Kidney (tissue), 14 donors: Measurements from ENCODE around the gene TMEM18. TPM values are rescaled to one million over a fixed set of nuclear protein-coding genes. Genes with fewer than 3 reads are reported as not detected.

Experiments used
- DNase-seq, 5 donors: peaks; one replicate each; pipeline ENCODE4 v3.0.0-alpha.2; 2013 to 2020
- FAIRE-seq: peaks from 2 replicates; lab custom pipeline; 2012; peaks lifted over from hg19 to GRCh38; lab: Jason Lieb, UNC
- H3K27ac ChIP-seq, 2 donors: one replicate each; pipeline ENCODE4 v1.7.0; 2013; ENCODE audit warnings: low read depth in 2 of 2, low read length in 2 of 2, inconsistent platforms in 1 of 2
- H3K27me3 ChIP-seq: one replicate; pipeline ENCODE4 v1.7.1; 2013; ENCODE audit warnings: low read length, inconsistent platforms; ENCODE audit not compliant: control insufficient read depth, insufficient read depth
- H3K36me3 ChIP-seq, 3 donors: one replicate each; pipeline versions ENCODE4 v1.7.0 to v1.7.1; 2013; ENCODE audit warnings: low read length in 3 of 3, control low read depth in 1 of 3, inconsistent platforms in 1 of 3; ENCODE audit not compliant: insufficient read depth in 3 of 3, control insufficient read depth in 2 of 3
- H3K4me1 ChIP-seq, 3 donors: one replicate each; pipeline versions ENCODE4 v1.7.0 to v1.7.1; 2013; ENCODE audit warnings: low read length in 3 of 3, inconsistent platforms in 1 of 3, low read depth in 1 of 3; ENCODE audit not compliant: control insufficient read depth in 2 of 3, insufficient read depth in 2 of 3
- H3K4me3 ChIP-seq, 3 donors: one replicate each; pipeline versions ENCODE4 v1.7.0 to v1.8.1; 2013; ENCODE audit warnings: low read length in 3 of 3, control low read depth in 1 of 3, inconsistent platforms in 1 of 3
- H3K9ac ChIP-seq, 3 donors: one replicate each; pipeline versions ENCODE4 v1.7.0 to v1.7.1; 2013; ENCODE audit warnings: low read length in 3 of 3, control low read depth in 1 of 3, inconsistent platforms in 1 of 3
- H3K9me3 ChIP-seq, 3 donors: one replicate each; pipeline versions ENCODE4 v1.7.0 to v1.7.1; 2013; ENCODE audit warnings: low read length in 3 of 3, control low read depth in 1 of 3, inconsistent platforms in 1 of 3; ENCODE audit not compliant: control insufficient read depth in 2 of 3, insufficient read depth in 1 of 3
- CTCF ChIP-seq: IDR thresholded peaks from 3 replicates; pipeline ENCODE4 v1.5.1; 2012; ENCODE audit warnings: mild to moderate bottlenecking, moderate library complexity, borderline replicate concordance; ENCODE audit not compliant: insufficient read depth; ENCODE audit errors: extremely low read depth
- intact Hi-C: fragments of 100-400 bp; cut with DNase I; formaldehyde crosslinking; loops from one replicate; pipeline ENCODE4 v1.11.1; 2022
- polyA plus RNA-seq: library from polyadenylated mRNA; stranded (reverse); fragments of 350-450 nt; fragmentation: Illumina TruSeq; extraction: RNeasy Lipid Tissue Mini Kit (QIAGEN cat#74804); gene quantifications from one replicate; pipeline ENCODE4 v1.2.3, GENCODE V29; 2014; ENCODE audit warnings: low read depth, low replicate concordance; ENCODE audit not compliant: insufficient read depth
- total RNA-seq: library from RNA; stranded (reverse); fragmentation: NEBNext Ultra II Directional; extraction: Animal tissue kit (Norgen Biotek cat#: 25700); gene quantifications from one replicate; pipeline ENCODE4 v1.2.1, GENCODE V29; 2021
- donor health status: control.
- donor health status: control.
- donor health status: control.
- donor health status: control.
- donor health status: control.
- donor health status: DM: yes; HTN: yes; CAD: no.
- donor health status: Normal renal cell carcinoma (clear cell type).

TMEM18 gene
- total and polyA plus RNA-seq, 2 donors from 2014 or later: 24.0 to 29.7 TPM

- no peaks in the 10 kb centered on the region for H3K4me1 ChIP-seq
- no peak overlapping the region for H3K27ac ChIP-seq
- no peaks in the 10 kb centered on the region for H3K27me3 ChIP-seq
- H3K9ac ChIP-seq: no peak overlapping the region
- TF ChIP-seq CTCF: no peak
- intact Hi-C loops: no loop called here
- no peak for FAIRE-seq
- peaks cover 0 to 4% (median 0%) of the 10 kb centered on the region in 3 donors for H3K9me3 ChIP-seq
- H3K4me3 ChIP-seq: no peak overlapping the region
- H3K36me3 ChIP-seq: no peaks in the 10 kb centered on the region
- DNase-seq: no peak
Observed at GRCh38 chr2:682226-682625, 5.0 kb upstream of the TMEM18 start.

- H3K27ac ChIP-seq: no peak overlapping the region
- DNase-seq (peak in 1 of 5 donors; percentile 58), FAIRE-seq (no peak)
- no peak overlapping the region for H3K9ac ChIP-seq
- H3K36me3 ChIP-seq: no peaks in the 10 kb centered on the region
- intact Hi-C loops: no loop called here
- no peaks in the 10 kb centered on the region for H3K4me1 ChIP-seq
- TF ChIP-seq CTCF: no peak
- H3K4me3 ChIP-seq: no peak overlapping the region
- H3K9me3 ChIP-seq: peaks cover 0 to 4% (median 0%) of the 10 kb centered on the region in 3 donors
- no peaks in the 10 kb centered on the region for H3K27me3 ChIP-seq
Observed at GRCh38 chr2:681312-681711, 4.1 kb upstream of the TMEM18 start.

- Histone ChIP-seq H3K9ac (no peak overlapping the region), H3K27ac (no peak overlapping the region), H3K9me3 (peaks cover 0 to 1% (median 0%) of the 10 kb centered on the region in 3 donors), H3K4me3 (no peak overlapping the region), H3K4me1 (peaks cover 0 to 4% (median 0%) of the 10 kb centered on the region in 3 donors), H3K27me3 (no peaks in the 10 kb centered on the region), H3K36me3 (no peaks in the 10 kb centered on the region)
- peak in 2 of 5 donors; percentile 59 to 60 for DNase-seq
- FAIRE-seq: no peak
- TF ChIP-seq CTCF: no peak
- intact Hi-C loops: no loop called here
Observed at GRCh38 chr2:680496-680895, 3.3 kb upstream of the TMEM18 start.

DNA sequence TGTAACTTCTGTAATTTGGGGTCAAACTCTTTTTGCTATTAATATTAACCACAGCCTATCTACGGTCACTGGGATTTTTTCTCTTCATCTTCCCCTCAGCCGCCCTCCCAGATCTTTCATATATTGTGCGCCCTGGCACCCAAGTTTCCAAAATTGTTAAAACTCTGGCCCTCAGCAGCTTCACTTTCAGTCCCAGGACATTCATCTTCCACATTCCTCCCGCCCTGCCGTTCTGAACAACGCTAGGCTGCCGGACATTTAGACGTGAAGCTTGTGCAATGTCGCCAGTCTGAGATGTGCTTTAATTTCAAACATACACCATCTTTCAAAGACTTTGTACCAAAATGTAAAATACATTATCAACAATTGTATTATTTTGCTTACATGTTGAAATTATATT is 1.8 kb upstream of the TMEM18 start:
- Histone ChIP-seq H3K36me3 (peaks cover 0 to 6% (median 5%) of the 10 kb centered on the region in 3 donors), H3K27me3 (no peaks in the 10 kb centered on the region), H3K4me1 (peaks cover 0 to 4% (median 0%) of the 10 kb centered on the region in 3 donors), H3K4me3 (no peak overlapping the region), H3K27ac (no peak overlapping the region), H3K9me3 (no peaks in the 10 kb centered on the region), H3K9ac (no peak overlapping the region)
- TF ChIP-seq CTCF: no peak
- no peak for FAIRE-seq
- intact Hi-C loops: no loop called here
- no peak for DNase-seq
